MG63 (cell line): ENCODE data around the gene CGRRF1. TPM values are rescaled to one million over a fixed set of nuclear protein-coding genes. Genes with fewer than 3 reads are reported as not detected.

ENCODE experiments used
- DNase-seq: peaks from one replicate; pipeline ENCODE4 v3.0.0-alpha.2; 2020
- H3K27me3 ChIP-seq: fragments of 250-450 bp; sonication (Bioruptor Pico); 2 replicates; pipeline ENCODE4 v1.5.1; 2020; ENCODE audit warnings: mild to moderate bottlenecking, moderate library complexity
- H3K36me3 ChIP-seq: fragments of 250-450 bp; sonication (Bioruptor Pico); 2 replicates; pipeline ENCODE4 v1.5.1; 2020; ENCODE audit warnings: mild to moderate bottlenecking, moderate library complexity
- H3K4me3 ChIP-seq: fragments of 250-450 bp; sonication (Bioruptor Pico); 2 replicates; pipeline ENCODE4 v1.5.1; 2020; ENCODE audit warnings: mild to moderate bottlenecking, moderate library complexity
- H3K9me3 ChIP-seq: fragments of 250-450 bp; sonication (Bioruptor Pico); 2 replicates; pipeline ENCODE4 v1.5.1; 2020; ENCODE audit warnings: mild to moderate bottlenecking, moderate library complexity
- total RNA-seq: library from RNA; depleted of rRNA; stranded (reverse); fragments of >200 nt; shearing (Covaris generic); gene quantifications from 2 replicates; pipeline ENCODE4 v1.2.3, GENCODE V29; 2014; ENCODE audit warnings: low replicate concordance

Gene CGRRF1
- total RNA-seq, 1 experiment from 2014 or later, result 5.9 TPM

DNA sequence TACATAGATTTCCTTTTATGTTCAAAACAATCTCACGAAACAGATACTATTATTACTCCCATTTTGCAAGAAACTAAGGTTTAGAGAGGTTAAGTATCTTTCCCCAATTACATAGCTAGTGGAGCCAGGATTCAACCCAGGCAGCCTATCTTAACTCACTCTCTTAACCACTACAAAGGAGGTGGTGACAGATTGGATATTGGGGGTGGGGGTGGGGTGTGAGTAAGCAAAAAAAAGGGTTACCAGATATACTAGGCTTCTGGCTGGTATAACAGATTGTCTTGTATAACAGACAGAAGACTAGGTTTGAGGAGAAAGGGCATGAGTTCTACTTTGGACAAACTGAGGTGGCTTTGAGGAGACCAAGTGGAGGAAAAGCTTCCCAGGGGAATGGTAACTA lies 23.0 kb upstream of the CGRRF1 start:
- no peaks in the 10 kb centered on the region for H3K27me3 ChIP-seq
- no peak for DNase-seq
- H3K9me3 ChIP-seq, result no peaks in the 10 kb centered on the region
- no peak overlapping the region for H3K4me3 ChIP-seq
- peaks cover 21% of the 10 kb centered on the region for H3K36me3 ChIP-seq

DNA sequence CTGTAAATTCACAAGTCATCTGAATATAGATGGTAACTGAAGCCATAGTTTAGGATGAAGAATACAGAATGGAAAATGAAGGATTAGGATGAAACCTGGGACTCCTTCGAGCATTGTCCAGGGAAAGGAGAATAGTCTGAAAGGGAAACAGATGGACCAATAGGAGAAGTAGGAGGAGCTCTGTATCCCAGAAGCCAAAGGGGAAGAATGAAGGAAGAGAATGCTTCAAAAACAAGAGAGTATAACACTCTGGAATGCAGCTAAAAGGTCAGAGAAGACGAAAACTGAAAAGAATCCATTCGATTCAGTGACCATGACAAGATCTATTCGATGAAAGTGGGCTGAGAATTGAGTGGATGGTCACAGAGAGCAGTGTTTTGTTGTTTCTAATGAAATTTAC lies 21.9 kb upstream of the CGRRF1 start:
- peaks cover 13% of the 10 kb centered on the region for H3K36me3 ChIP-seq
- DNase-seq, result no peak
- no peaks in the 10 kb centered on the region for H3K27me3 ChIP-seq
- H3K9me3 ChIP-seq, result no peaks in the 10 kb centered on the region
- H3K4me3 ChIP-seq, result peak overlapping the region; percentile 83

DNA sequence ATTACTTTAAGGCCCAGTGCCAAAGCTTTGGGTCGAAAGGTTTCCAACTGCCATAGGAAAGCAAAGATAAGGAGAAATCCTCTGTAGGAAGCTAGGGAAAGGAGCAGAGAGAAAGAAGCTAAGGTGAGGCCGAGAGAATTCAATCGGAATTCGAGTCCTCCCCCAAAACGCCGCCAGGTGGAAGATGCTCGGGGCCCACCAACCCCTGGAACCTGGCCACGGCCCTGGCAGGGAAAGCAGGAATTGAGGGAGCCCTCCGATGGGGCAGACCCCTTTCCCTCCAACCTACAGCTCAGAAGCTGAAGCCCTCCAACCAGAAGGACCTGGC lies 21.4 kb upstream of the CGRRF1 start:
- H3K27me3 ChIP-seq, result no peaks in the 10 kb centered on the region
- H3K9me3 ChIP-seq, result no peaks in the 10 kb centered on the region
- H3K36me3 ChIP-seq, result peaks cover 8% of the 10 kb centered on the region
- no peak for DNase-seq
- H3K4me3 ChIP-seq, result peak overlapping the region; percentile 83

DNA sequence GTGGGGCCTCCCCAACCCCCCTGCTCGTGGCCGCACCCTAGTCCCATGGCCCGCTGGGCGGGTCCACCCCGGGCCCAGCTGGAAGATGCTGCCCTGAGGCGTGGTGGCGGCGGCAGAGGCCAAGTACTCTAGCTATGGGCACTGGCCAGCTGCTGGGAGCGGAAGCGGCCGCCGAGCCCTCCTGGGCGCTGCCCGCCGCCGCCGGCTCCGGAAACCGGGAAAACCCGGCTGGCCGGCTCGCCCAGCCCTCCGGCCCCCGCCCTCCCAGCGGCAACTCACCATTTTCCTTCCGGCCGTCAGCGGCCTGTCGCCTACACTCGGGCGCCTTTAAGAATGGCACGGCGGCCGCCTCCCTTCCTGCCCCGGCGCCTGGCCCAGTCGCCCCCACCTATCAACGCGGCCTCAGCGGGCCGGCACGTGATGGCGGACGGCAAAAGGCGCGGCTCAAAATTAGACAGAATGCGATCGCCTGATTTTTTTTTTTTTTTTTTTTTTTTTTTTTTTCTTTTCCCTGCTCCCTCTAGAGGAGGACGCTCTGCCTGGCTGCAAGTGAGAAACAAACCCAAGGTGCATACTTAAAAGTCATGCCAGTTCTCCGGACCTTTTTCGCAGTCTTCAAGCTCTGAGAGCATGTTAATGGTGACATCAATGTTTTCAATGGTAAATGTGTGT lies 20.9 kb upstream of the CGRRF1 start, which contains the start of gene GMFB:
GMFB (minus strand) TSS at position 335 of the 672 bp plus-strand sequence; CDS start at position 282, 53 bp downstream.
- Histone ChIP-seq H3K36me3 (peaks cover 3% of the 10 kb centered on the region), H3K9me3 (no peaks in the 10 kb centered on the region), H3K27me3 (no peaks in the 10 kb centered on the region), H3K4me3 (peak within 1 kb of the TSS; percentile 83)
- peak; percentile 91 for DNase-seq

DNA sequence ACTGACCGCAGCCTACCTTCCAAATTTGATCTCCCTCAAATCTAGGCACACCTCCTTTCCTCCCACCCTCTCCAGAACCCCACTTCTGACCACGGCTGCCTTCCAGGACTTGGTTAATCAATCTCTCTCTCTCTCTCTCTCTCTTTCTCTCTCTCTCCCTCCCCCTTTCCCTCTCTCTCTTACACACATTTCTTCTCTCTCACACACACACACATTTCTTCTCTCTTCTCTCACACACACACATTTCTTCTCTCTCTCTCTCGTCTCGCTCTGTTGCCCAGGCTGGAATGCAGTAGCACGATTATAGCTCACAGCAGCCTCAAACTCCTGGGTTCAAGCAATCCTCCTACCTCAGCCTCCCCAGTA lies 20.4 kb upstream of the CGRRF1 start:
- Histone ChIP-seq H3K4me3 (peak overlapping the region; percentile 83), H3K27me3 (no peaks in the 10 kb centered on the region), H3K9me3 (no peaks in the 10 kb centered on the region), H3K36me3 (peaks cover 3% of the 10 kb centered on the region; the same call in 1 of the 2 replicates)
- DNase-seq, result no peak

DNA sequence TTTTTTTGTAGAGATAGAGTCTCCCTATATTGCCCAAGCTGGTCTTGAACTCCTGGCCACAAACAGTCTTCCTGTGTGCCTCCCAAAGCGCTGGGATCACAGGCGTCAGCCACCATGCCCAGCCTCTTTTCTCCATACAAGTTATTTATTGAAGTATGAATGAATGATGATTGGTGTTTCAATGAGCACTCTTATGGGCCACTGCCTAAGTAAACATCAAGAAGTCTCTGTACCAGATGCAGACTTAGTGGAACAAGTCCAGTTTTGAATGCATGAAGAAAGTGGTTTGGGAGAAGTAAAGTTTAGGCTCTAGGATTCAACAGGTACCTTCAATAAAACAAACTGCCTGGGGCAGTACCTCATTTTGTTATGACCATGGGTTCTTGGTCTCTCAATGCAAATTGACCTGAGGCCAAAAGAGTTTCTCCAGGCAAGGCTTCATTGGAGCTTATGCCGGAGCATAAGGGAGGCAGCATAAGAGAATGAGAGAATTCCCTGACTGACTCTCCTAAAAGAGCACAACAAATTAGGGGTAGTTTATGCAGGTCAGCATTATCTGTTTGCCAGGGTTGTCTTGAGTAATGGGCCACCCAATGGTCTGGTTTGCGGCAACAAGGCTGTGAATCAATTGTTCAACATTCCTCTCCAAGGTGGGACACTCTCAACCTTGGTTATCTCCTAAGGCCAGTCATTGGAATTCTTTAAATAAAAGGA lies 19.8 kb upstream of the CGRRF1 start:
- peaks cover 3% of the 10 kb centered on the region; the same call in 1 of the 2 replicates for H3K36me3 ChIP-seq
- no peaks in the 10 kb centered on the region for H3K27me3 ChIP-seq
- H3K4me3 ChIP-seq, result peak overlapping the region; percentile 83
- no peaks in the 10 kb centered on the region for H3K9me3 ChIP-seq
- no peak for DNase-seq

DNA sequence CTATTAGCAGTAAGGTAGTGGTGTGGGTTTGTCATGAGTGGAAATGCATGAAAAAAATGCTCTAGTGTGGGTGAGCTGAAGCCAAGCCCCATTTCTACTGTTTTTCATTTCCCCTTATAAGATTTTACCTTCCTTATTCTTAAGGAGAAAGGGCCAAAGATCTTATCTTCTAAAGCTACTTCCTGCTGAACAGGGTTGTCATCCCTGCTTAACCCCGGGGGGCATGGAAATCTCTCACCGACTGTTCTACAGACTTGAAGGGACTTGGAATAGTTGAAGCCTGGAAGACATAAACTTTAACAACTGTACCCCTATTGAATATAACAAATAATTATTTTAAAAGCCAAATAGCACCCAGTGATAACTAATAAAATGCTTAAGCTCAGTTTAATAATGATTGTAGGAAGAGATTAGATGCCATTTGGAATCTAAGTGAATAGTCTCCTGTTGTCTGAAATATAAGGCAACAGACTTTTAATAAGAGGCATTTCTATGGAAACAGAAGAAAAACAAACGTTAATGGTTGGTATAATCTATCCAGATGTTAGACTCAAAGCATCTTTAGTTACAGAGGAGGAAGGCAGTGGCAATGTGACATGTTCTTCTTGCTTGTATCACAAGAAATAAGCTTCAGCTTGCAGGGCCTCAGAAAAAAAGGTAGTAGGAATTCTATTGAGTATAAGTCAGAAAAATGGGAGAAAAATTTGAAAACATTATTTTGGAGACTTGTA lies 19.1 kb upstream of the CGRRF1 start:
- Histone ChIP-seq H3K9me3 (no peaks in the 10 kb centered on the region), H3K4me3 (no peak overlapping the region), H3K27me3 (no peaks in the 10 kb centered on the region), H3K36me3 (peaks cover 3% of the 10 kb centered on the region; the same call in 1 of the 2 replicates)
- DNase-seq, result no peak

DNA sequence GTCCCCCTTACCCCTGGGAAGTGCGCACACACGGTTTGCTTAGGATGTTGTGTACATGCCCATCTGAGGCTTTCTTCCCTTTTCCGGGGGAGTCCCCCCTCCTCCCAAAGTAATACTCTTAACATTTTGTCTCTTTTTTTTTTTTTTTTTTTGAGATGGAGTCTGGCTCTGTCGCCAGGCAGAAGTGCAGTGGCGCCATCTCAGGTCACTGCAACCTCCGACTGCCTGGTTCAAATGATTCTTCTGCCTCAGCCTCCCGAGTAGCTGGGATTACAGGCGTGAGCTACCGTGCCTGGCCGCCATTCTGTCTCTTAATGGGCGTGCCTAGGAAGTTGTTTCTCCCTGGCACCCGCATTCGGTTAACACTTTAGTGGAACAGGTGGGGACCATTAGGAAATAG lies 16.4 kb upstream of the CGRRF1 start:
- Histone ChIP-seq H3K9me3 (no peaks in the 10 kb centered on the region), H3K27me3 (no peaks in the 10 kb centered on the region), H3K4me3 (no peak overlapping the region), H3K36me3 (no peaks in the 10 kb centered on the region)
- no peak for DNase-seq

DNA sequence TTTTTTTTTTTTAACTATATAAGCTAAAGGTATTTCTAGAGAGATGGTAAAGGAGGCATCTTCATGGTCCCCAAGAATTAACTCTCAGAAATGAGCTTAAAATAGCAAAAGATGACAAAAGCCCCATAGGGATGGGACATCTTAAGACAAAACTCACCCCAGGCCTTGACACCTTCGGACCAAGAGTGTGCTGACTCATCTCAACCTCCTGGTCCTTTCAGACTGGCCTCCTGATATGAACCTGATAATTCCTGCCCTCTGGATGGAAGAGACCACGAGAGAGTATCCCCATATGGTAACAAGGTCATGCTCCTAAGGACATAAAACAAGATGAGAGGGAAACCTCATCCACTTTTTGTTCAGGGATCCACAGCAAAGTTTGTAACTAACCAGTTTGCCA lies 12.5 kb upstream of the CGRRF1 start:
- no peak overlapping the region for H3K4me3 ChIP-seq
- no peaks in the 10 kb centered on the region for H3K27me3 ChIP-seq
- H3K9me3 ChIP-seq, result no peaks in the 10 kb centered on the region
- no peaks in the 10 kb centered on the region for H3K36me3 ChIP-seq
- no peak for DNase-seq

DNA sequence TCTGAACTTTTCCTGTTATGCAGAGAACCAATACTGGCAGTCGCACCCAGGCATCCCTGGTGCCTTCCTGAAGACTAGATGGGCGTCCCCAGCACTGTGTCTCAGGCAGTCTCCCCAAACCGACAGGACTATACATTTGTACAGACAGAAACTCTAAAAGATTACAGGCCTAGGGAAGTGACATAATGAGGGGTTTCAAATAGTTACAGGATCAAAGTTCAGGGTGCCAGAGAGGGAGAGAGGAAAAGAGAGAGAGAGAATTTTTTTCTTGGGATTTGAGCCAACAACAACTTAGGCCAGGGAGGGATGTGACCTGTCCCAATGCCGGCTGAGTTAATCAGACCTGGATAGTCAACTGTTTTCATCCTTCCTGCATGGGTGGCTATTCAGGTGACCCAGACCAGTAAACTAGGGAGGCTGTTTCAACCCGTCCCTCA lies 11.6 kb upstream of the CGRRF1 start:
- H3K27me3 ChIP-seq, result no peaks in the 10 kb centered on the region
- no peak for DNase-seq
- no peak overlapping the region for H3K4me3 ChIP-seq

DNA sequence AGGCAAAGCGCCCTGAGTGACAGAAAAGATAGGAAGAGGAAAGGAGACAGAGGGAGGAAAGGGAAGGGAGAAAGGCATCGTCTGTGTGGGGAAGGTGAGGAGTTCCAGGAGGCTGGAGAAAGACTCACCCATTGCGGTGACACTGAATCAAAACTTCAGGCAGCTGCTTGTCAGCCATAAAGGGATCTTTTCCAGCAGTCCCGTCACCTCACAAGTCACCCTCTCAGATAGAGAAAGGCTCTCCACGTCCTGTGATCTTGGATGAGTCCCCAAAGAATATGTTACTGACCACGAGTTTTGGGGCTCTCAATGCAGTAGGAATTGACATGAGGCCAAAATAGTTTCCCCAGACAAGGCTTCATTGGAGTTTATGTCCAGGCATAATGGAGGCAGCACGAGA lies 11.1 kb upstream of the CGRRF1 start:
- no peaks in the 10 kb centered on the region for H3K9me3 ChIP-seq
- H3K27me3 ChIP-seq, result no peaks in the 10 kb centered on the region
- H3K4me3 ChIP-seq, result no peak overlapping the region
- DNase-seq, result no peak
- H3K36me3 ChIP-seq, result no peaks in the 10 kb centered on the region

More for the DNA sequence above, 11.6 kb upstream of the CGRRF1 start:
- Histone ChIP-seq H3K9me3 (no peaks in the 10 kb centered on the region), H3K36me3 (no peaks in the 10 kb centered on the region)

DNA sequence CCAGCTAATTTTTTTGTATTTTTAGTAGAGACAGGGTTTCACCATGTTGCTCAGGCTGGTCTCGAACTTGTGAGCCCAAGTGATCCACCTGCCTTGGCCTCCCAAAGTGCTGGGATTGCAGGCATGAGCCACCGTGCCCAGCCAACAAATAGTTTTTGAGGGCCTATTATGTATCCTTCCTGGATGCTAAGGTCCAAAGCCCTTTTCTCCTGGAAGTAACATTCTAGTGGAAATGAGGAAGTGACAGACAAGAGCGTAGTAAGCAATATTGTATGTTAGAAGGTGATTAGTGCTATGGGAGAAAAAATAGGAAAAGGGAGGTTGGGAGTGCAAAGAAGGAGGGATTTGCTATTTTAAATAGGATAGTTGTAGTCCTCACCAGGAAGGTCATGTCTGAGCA lies 9.0 kb upstream of the CGRRF1 start:
- H3K4me3 ChIP-seq, result no peak overlapping the region
- H3K27me3 ChIP-seq, result no peaks in the 10 kb centered on the region
- DNase-seq, result no peak
- H3K9me3 ChIP-seq, result no peaks in the 10 kb centered on the region
- no peaks in the 10 kb centered on the region for H3K36me3 ChIP-seq

DNA sequence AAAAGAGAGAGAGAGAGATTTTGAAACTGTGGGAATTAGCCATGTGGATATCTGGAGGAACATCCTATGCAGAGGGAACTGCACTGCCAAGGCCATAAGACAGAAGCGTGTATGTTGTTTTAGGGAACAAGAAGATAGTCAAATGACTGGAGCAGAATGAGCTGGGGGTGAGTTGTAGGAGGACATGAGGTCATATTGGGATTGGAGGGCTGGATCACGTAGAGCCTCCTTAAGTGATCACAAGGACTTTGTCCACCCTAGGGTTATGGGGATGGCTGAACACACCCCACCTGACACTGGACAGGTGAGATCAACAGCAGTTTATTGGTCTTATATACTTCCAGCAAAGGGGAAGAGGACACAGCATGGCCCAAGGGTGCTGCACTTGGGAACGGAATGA lies 8.2 kb upstream of the CGRRF1 start:
- H3K27me3 ChIP-seq, result no peaks in the 10 kb centered on the region

DNA sequence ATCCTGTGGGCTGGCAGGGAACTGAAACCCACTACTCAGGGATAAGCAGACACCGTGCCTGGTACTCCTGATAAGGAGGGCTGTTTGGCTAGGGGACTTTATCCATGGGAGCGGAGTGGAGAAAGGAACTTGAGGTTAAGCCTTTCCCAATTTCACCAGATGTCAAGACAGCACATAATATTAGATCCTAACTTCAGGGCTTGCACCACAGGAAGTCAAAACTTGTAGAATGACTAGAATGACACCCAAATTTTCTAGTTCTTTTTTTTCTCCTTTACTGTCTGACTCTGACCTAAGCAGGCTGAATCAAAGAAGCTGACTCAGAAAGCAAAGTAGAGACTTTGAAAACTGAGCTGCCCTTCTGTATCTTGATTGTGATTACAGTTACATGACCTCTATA lies 7.1 kb upstream of the CGRRF1 start:
- no peaks in the 10 kb centered on the region for H3K36me3 ChIP-seq
- no peaks in the 10 kb centered on the region for H3K27me3 ChIP-seq
- DNase-seq, result no peak
- no peaks in the 10 kb centered on the region for H3K9me3 ChIP-seq
- H3K4me3 ChIP-seq, result no peak overlapping the region

More for the DNA sequence above, 8.2 kb upstream of the CGRRF1 start:
- Histone ChIP-seq H3K9me3 (no peaks in the 10 kb centered on the region), H3K36me3 (no peaks in the 10 kb centered on the region), H3K4me3 (no peak overlapping the region)
- DNase-seq, result no peak

DNA sequence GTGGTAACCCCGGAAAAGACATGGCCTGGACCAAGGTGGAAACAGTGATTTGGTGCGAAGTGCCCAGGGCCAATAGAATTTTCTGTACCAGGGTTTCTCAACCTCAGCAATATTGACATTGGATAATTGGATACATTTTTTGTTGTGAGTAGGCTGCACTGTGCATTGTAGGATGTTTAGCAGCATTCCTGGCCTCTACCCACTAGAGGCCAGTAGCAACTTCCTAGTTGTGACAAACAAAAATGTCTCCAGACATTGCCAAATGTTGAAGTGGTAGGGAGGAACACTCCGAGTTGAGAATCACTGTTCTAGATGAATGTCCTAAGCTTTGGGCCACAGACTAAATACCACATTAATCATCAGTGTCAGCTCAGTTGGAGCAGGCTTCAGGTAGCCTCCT lies 6.2 kb upstream of the CGRRF1 start:
- H3K4me3 ChIP-seq, result no peak overlapping the region
- DNase-seq, result peak; percentile 6
- no peaks in the 10 kb centered on the region for H3K9me3 ChIP-seq
- H3K27me3 ChIP-seq, result no peaks in the 10 kb centered on the region
- H3K36me3 ChIP-seq, result no peaks in the 10 kb centered on the region

DNA sequence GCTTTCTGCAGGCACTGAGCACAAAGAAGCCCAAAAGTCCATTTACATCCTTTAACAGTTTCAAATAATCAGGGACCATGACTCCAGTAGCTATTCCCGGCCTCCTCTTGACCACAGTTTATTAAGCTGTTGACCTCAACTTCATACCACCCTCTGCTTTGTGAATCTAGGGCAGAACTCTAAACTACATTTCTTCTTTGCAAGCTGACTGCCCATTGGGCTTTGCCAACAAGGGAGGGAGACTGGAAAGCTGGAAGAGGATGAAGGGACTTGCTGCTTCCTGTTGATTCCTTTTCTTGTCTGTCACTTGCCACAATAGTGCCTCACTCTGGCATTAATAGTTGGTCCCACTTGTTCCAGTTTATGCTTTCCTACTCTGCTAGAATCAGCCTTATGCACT lies 2.7 kb downstream of the CGRRF1 start:
- no peak overlapping the region for H3K4me3 ChIP-seq
- no peak for DNase-seq
- H3K27me3 ChIP-seq, result no peaks in the 10 kb centered on the region
- peaks cover 10% of the 10 kb centered on the region for H3K9me3 ChIP-seq
- H3K36me3 ChIP-seq, result no peaks in the 10 kb centered on the region

DNA sequence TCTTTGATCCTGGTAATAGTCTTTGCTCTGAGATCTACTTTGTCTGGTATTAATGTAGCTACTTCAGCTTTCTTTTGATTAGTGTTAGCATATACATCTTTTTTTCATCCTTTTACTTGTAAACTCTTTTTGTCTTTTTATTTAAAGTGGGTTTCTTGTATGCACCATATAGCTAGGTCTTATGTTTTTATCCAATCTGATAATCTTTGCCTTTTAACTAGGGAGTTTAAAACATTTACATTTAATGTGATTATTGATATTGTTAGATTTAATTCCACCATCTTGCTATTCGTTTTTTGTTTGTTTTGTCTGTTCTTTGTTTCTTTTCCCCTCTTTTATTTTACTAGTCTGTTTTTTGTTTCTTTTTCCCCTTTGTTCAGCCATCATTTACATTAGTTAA lies 6.0 kb downstream of the CGRRF1 start:
- DNase-seq, result no peak
- Histone ChIP-seq H3K27me3 (no peaks in the 10 kb centered on the region), H3K4me3 (no peak overlapping the region), H3K36me3 (no peaks in the 10 kb centered on the region), H3K9me3 (peaks cover 10% of the 10 kb centered on the region)
